Natural killer cell (primary cell): ENCODE results near the gene MYLK4. TPM values are rescaled to one million over a fixed set of nuclear protein-coding genes. Genes with fewer than 3 reads are reported as not detected.

Experiments
- ATAC-seq, 3 donors: fragments of 150-1000 bp in 2 of 3; fragments of 200-7000 bp in 1 of 3; cut with Tn5 transposase; 1 replicate in 1 of 3; 2 replicates in 2 of 3; pipeline ENCODE4 v1.10.0; 2021; ENCODE audit warnings: mild to moderate bottlenecking in 2 of 3, moderate library complexity in 2 of 3
- DNase-seq, 2 donors: peaks; one replicate each; pipeline versions ENCODE4 v3.0.0 to v3.0.0-alpha.2; 2013 to 2021; ENCODE audit warnings: mixed read lengths in 1 of 2
- H3K27ac ChIP-seq: one replicate; pipeline ENCODE4 v1.5.1; 2013; ENCODE audit warnings: mild to moderate bottlenecking, low read length
- H3K27me3 ChIP-seq: one replicate; pipeline ENCODE4 v1.6.1; 2013; ENCODE audit warnings: low read length; ENCODE audit not compliant: control insufficient read depth, insufficient read depth
- H3K36me3 ChIP-seq: one replicate; pipeline ENCODE4 v1.6.1; 2013; ENCODE audit warnings: low read length; ENCODE audit not compliant: control insufficient read depth, insufficient read depth
- H3K4me1 ChIP-seq: one replicate; pipeline ENCODE4 v1.6.1; 2013; ENCODE audit warnings: low read length; ENCODE audit not compliant: control insufficient read depth, insufficient read depth
- H3K4me3 ChIP-seq: one replicate; pipeline ENCODE4 v1.5.1; 2013; ENCODE audit warnings: low read length
- H3K9me3 ChIP-seq: one replicate; pipeline ENCODE4 v1.6.1; 2013; ENCODE audit warnings: low read length; ENCODE audit not compliant: control insufficient read depth, insufficient read depth
- H3K27ac Mint-ChIP-seq, 2 donors: one replicate each; pipeline ENCODE4 v1.8.0; 2022; ENCODE audit warnings: mild to moderate bottlenecking in 2 of 2, mixed read lengths in 2 of 2, moderate library complexity in 1 of 2
- H3K27me3 Mint-ChIP-seq, 2 donors: one replicate each; pipeline ENCODE4 v1.8.0; 2022; ENCODE audit warnings: low read depth in 2 of 2, mixed read lengths in 2 of 2
- H3K36me3 Mint-ChIP-seq: one replicate; pipeline ENCODE4 v1.8.0; 2022; ENCODE audit warnings: mixed read lengths
- H3K4me1 Mint-ChIP-seq, 2 donors: one replicate each; pipeline ENCODE4 v1.8.0; 2022; ENCODE audit warnings: mixed read lengths in 2 of 2
- H3K4me3 Mint-ChIP-seq: one replicate; pipeline ENCODE4 v1.8.0; 2022; ENCODE audit warnings: mild to moderate bottlenecking, moderate library complexity, mixed read lengths
- H3K9me3 Mint-ChIP-seq, 2 donors: one replicate each; pipeline ENCODE4 v1.8.0; 2022; ENCODE audit warnings: mixed read lengths in 2 of 2
- CTCF ChIP-seq: fragments of 200-600 bp; IDR thresholded peaks from one replicate; pipeline ENCODE4 v1.8.0; 2022; ENCODE audit warnings: antibody characterized with exemption
- WGBS: methylation state at CpG from one replicate; pipeline ENCODE4 v1.1.7; 2013; ENCODE audit warnings: missing lambda C conversion rate; ENCODE audit not compliant: insufficient coverage; 5-methylcytosine and 5-hydroxymethylcytosine counted together
- intact Hi-C: fragments of 100-400 bp; cut with micrococcal nuclease; formaldehyde crosslinking; loops from one replicate; pipeline ENCODE4 v1.14.2; 2022
- total RNA-seq, 4 donors: library from RNA; stranded (reverse); fragments of 120-200 nt in 1 of 4; gene quantifications; one replicate each; pipeline versions ENCODE4 v1.2.3 to v1.2.4, GENCODE V29; 2013 to 2022

The MYLK4 gene
- 1 to 10 TPM in 1 of 3 donors, under 1 TPM in 2; 0.45 to 1.1 (median 0.88) TPM for total RNA-seq
- total RNA-seq (2013), result 0.59 TPM

GRCh38 chr6:2750832-2751231 lies at the start of gene MYLK4:
TSS of gene MYLK4 (minus strand) at chr6:2750922. CDS start at chr6:2749294, 1,628 bp downstream.
- H3K36me3 Mint-ChIP-seq, result no peaks in the 10 kb centered on the region
- H3K4me3 Mint-ChIP-seq, result no peak within 1 kb of the TSS
- H3K4me3 ChIP-seq, result no peak within 1 kb of the TSS
- H3K9me3 ChIP-seq, result no peaks in the 10 kb centered on the region
- no peaks in the 10 kb centered on the region for H3K27me3 ChIP-seq
- DNase-seq, result no peak
- H3K4me1 Mint-ChIP-seq, result peaks cover 11 to 17% of the 10 kb centered on the region in 2 donors
- H3K27me3 Mint-ChIP-seq, result peaks cover 20 to 35% of the 10 kb centered on the region in 2 donors
- H3K9me3 Mint-ChIP-seq, result no peaks in the 10 kb centered on the region
- peak within 1 kb of the TSS in 1 of 2 donors; percentile 24 for H3K27ac Mint-ChIP-seq
- H3K36me3 ChIP-seq, result no peaks in the 10 kb centered on the region
- intact Hi-C loops, result no loop called here
- no peak within 1 kb of the TSS for H3K27ac ChIP-seq
- ATAC-seq, result no peak
- 85% methylated on average over 7 of the region's 7 CpGs for WGBS
- peaks cover 3% of the 10 kb centered on the region for H3K4me1 ChIP-seq
- TF ChIP-seq CTCF, result no peak

GRCh38 chr6:2799936-2800527 lies 49.3 kb upstream of the MYLK4 start:
- 48% methylated on average over 11 of the region's 11 CpGs for WGBS
- Mint-ChIP-seq H3K4me3 (peak overlapping the region; percentile 66), H3K27me3 (no peaks in the 10 kb centered on the region), H3K4me1 (peaks cover 30 to 38% of the 10 kb centered on the region in 2 donors), H3K36me3 (no peaks in the 10 kb centered on the region), H3K27ac (peak overlapping the region; percentile 80 to 91), H3K9me3 (no peaks in the 10 kb centered on the region)
- no peaks in the 10 kb centered on the region for H3K9me3 ChIP-seq
- no peak overlapping the region for H3K4me3 ChIP-seq
- TF ChIP-seq CTCF, result no peak
- no peak for DNase-seq
- H3K4me1 ChIP-seq, result peaks cover 49% of the 10 kb centered on the region
- intact Hi-C loops, result loop anchor here (10.0 kb wide), 1 partner anchor 255 kb away; no protein-coding TSS in a partner anchor
- no peaks in the 10 kb centered on the region for H3K27me3 ChIP-seq
- peak; percentile 54 to 82 (median 77) for ATAC-seq
- no peaks in the 10 kb centered on the region for H3K36me3 ChIP-seq
- H3K27ac ChIP-seq, result peak overlapping the region; percentile 7

GRCh38 chr6:2798586-2799134 lies 47.9 kb upstream of the MYLK4 start:
- H3K9me3 Mint-ChIP-seq, result no peaks in the 10 kb centered on the region
- H3K27me3 ChIP-seq, result no peaks in the 10 kb centered on the region
- DNase-seq, result no peak
- no peaks in the 10 kb centered on the region for H3K27me3 Mint-ChIP-seq
- H3K4me3 Mint-ChIP-seq, result no peak overlapping the region
- no peaks in the 10 kb centered on the region for H3K36me3 ChIP-seq
- H3K4me1 Mint-ChIP-seq, result peaks cover 40 to 49% of the 10 kb centered on the region in 2 donors
- H3K9me3 ChIP-seq, result no peaks in the 10 kb centered on the region
- no peak overlapping the region for H3K27ac ChIP-seq
- 87% methylated on average over 11 of the region's 11 CpGs for WGBS
- no peaks in the 10 kb centered on the region for H3K36me3 Mint-ChIP-seq
- no peak for TF ChIP-seq CTCF
- H3K27ac Mint-ChIP-seq, result peak overlapping the region in 1 of 2 donors; percentile 13
- intact Hi-C loops, result loop anchor here (10.0 kb wide), 1 partner anchor 256 kb away; no protein-coding TSS in a partner anchor
- H3K4me1 ChIP-seq, result peaks cover 62% of the 10 kb centered on the region
- H3K4me3 ChIP-seq, result no peak overlapping the region
- no peak for ATAC-seq
